H1 (cell line): Measurements from ENCODE around the gene UBE4A. TPM values are rescaled to one million over a fixed set of nuclear protein-coding genes. Genes with fewer than 3 reads are reported as not detected.

Experiments used
- CTCF ChIA-PET: fragments of 300-600 bp; sonication (Branson Sonifier 250); formaldehyde crosslinking; loops from one replicate; lab custom pipeline; 2021; ENCODE audit not compliant: partially characterized antibody; lab: Charles Lee
- POLR2A ChIA-PET: fragments of 300-600 bp; sonication (Branson Sonifier 250); formaldehyde crosslinking; loops from one replicate; lab custom pipeline; 2021; ENCODE audit warnings: inconsistent platforms; ENCODE audit not compliant: partially characterized antibody; lab: Charles Lee
- DNase-seq, 2 experiments: peaks; one replicate each; pipeline versions ENCODE4 v3.0.0 to v3.0.0-alpha.2; 2010 to 2022; ENCODE audit warnings: low spot score in 2 of 2, low read depth in 1 of 2, mixed read lengths in 1 of 2
- FAIRE-seq: peaks from 2 replicates; lab custom pipeline; 2011; peaks lifted over from hg19 to GRCh38; lab: Jason Lieb, UNC
- H2AFZ ChIP-seq: 2 replicates; pipeline ENCODE4 v1.8.1; 2012; ENCODE audit warnings: low read length, inconsistent platforms
- H2AK5ac ChIP-seq: 2 replicates; pipeline ENCODE4 v1.6.1; 2013; ENCODE audit warnings: low read depth, low read length
- H2BK120ac ChIP-seq: replicated peaks from 2 replicates; pipeline ENCODE3; 2013; ENCODE audit warnings: low read depth, low read length, inconsistent platforms
- H2BK12ac ChIP-seq: 2 replicates; pipeline ENCODE4 v1.6.1; 2013; ENCODE audit warnings: low read depth, low read length
- H2BK15ac ChIP-seq: 2 replicates; pipeline ENCODE4 v1.6.1; 2013; ENCODE audit warnings: low read length
- H2BK20ac ChIP-seq: 2 replicates; pipeline ENCODE4 v1.6.1; 2013; ENCODE audit warnings: low read length
- H2BK5ac ChIP-seq: 2 replicates; pipeline ENCODE4 v1.6.1; 2013; ENCODE audit warnings: low read depth, low read length
- H3K14ac ChIP-seq: 2 replicates; pipeline ENCODE4 v1.6.1; 2013; ENCODE audit warnings: inconsistent platforms; ENCODE audit not compliant: insufficient read length
- H3K18ac ChIP-seq: 2 replicates; pipeline ENCODE4 v1.6.1; 2013; ENCODE audit warnings: low read length; ENCODE audit errors: extremely low read depth
- H3K23ac ChIP-seq: 2 replicates; pipeline ENCODE4 v1.6.1; 2013; ENCODE audit warnings: inconsistent platforms; ENCODE audit not compliant: insufficient read length
- H3K23me2 ChIP-seq: 2 replicates; pipeline ENCODE4 v1.6.1; 2013; ENCODE audit warnings: low read depth, low read length
- H3K27ac ChIP-seq: 2 replicates; pipeline ENCODE4 v1.6.1; 2011; ENCODE audit warnings: low read depth, low read length, inconsistent platforms
- H3K27me3 ChIP-seq, 4 experiments: replicated peaks in 1 of 4; 1 replicate in 1 of 4; 2 replicates in 3 of 4; pipeline versions ENCODE4 v1.6.1 to v1.8.1; 2011 to 2013; ENCODE audit warnings: low read length in 3 of 4, mild to moderate bottlenecking in 3 of 4, inconsistent platforms in 2 of 4, mixed read lengths in 2 of 4, moderate library complexity in 1 of 4; ENCODE audit not compliant: control insufficient read depth in 3 of 4, insufficient read depth in 3 of 4; ENCODE audit errors: extremely low read depth in 1 of 4
- H3K36me3 ChIP-seq, 4 experiments: 2 replicates each; pipeline versions ENCODE4 v1.6.1 to v1.8.1; 2011 to 2013; ENCODE audit warnings: mild to moderate bottlenecking in 4 of 4, low read length in 3 of 4, moderate library complexity in 2 of 4, control low read depth in 1 of 4, inconsistent platforms in 1 of 4; ENCODE audit not compliant: insufficient read depth in 4 of 4, control insufficient read depth in 2 of 4
- H3K4ac ChIP-seq: replicated peaks from 2 replicates; pipeline ENCODE3; 2013; ENCODE audit warnings: low read length, low read depth, mixed read lengths, inconsistent platforms; ENCODE audit not compliant: insufficient read length
- H3K4me1 ChIP-seq, 4 experiments: replicated peaks in 1 of 4; 1 replicate in 1 of 4; 2 replicates in 3 of 4; pipeline versions ENCODE4 v1.6.1 to v1.8.1; 2011 to 2013; ENCODE audit warnings: low read length in 3 of 4, inconsistent platforms in 2 of 4, mixed read lengths in 1 of 4; ENCODE audit not compliant: insufficient read depth in 4 of 4, control insufficient read depth in 3 of 4
- H3K4me2 ChIP-seq, 2 experiments: 2 replicates each; pipeline versions ENCODE4 v1.6.1 to v1.8.1; 2011 to 2013; ENCODE audit warnings: low read depth in 2 of 2, low read length in 2 of 2, control low read depth in 1 of 2, inconsistent platforms in 1 of 2, mild to moderate bottlenecking in 1 of 2; ENCODE audit not compliant: insufficient read depth in 1 of 2
- H3K4me3 ChIP-seq, 4 experiments: fragments of 200-600, 300-600 bp in 1 of 4; sonication (generic), shearing (Covaris generic), sonication (Bioruptor Twin) in 1 of 4; 2 replicates each; pipeline versions ENCODE4 v1.5.1 to v1.8.1; 2011 to 2016; ENCODE audit warnings: low read length in 4 of 4, low read depth in 3 of 4, control low read depth in 2 of 4, inconsistent platforms in 2 of 4, mild to moderate bottlenecking in 2 of 4, mixed read lengths in 1 of 4, moderate library complexity in 1 of 4; ENCODE audit not compliant: insufficient read depth in 2 of 4; ENCODE audit errors: extremely low read depth in 1 of 4
- H3K56ac ChIP-seq: replicated peaks from 2 replicates; pipeline ENCODE3; 2013; ENCODE audit warnings: low read depth, mild to moderate bottlenecking, mixed read lengths, low read length, inconsistent platforms; ENCODE audit not compliant: insufficient read length
- H3K79me1 ChIP-seq: 2 replicates; pipeline ENCODE4 v1.6.1; 2013; ENCODE audit warnings: low read depth, low read length, control low read depth
- H3K79me2 ChIP-seq, 2 experiments: 2 replicates each; pipeline versions ENCODE4 v1.6.1 to v1.8.1; 2012 to 2013; ENCODE audit warnings: low read length in 2 of 2, mild to moderate bottlenecking in 2 of 2, inconsistent platforms in 1 of 2; ENCODE audit not compliant: insufficient read depth in 2 of 2, control insufficient read depth in 1 of 2
- H3K9ac ChIP-seq, 4 experiments: replicated peaks in 1 of 4; 1 replicate in 1 of 4; 2 replicates in 3 of 4; pipeline versions ENCODE4 v1.6.1 to v1.8.1; 2011 to 2013; ENCODE audit warnings: low read depth in 3 of 4, low read length in 3 of 4, control low read depth in 2 of 4, mild to moderate bottlenecking in 2 of 4, moderate library complexity in 2 of 4, inconsistent platforms in 1 of 4; ENCODE audit errors: extremely low read depth in 1 of 4
- H3K9me3 ChIP-seq, 2 experiments: 2 replicates each; pipeline versions ENCODE4 v1.6.1 to v1.8.1; 2012 to 2013; ENCODE audit warnings: mild to moderate bottlenecking in 2 of 2, moderate library complexity in 2 of 2, control low read depth in 1 of 2, inconsistent platforms in 1 of 2, low read depth in 1 of 2, low read length in 1 of 2, mixed read lengths in 1 of 2; ENCODE audit not compliant: insufficient read depth in 2 of 2
- H4K20me1 ChIP-seq, 2 experiments: replicated peaks in 1 of 2; 2 replicates each; pipeline versions ENCODE3 to v1.8.1; 2011 to 2013; ENCODE audit warnings: inconsistent platforms in 2 of 2, low read length in 2 of 2, mild to moderate bottlenecking in 1 of 2; ENCODE audit not compliant: insufficient read depth in 2 of 2, control insufficient read depth in 1 of 2
- H4K5ac ChIP-seq: 2 replicates; pipeline ENCODE4 v1.6.1; 2013; ENCODE audit warnings: low read length, low read depth, mixed read lengths, inconsistent platforms; ENCODE audit not compliant: insufficient read length
- H4K8ac ChIP-seq: 2 replicates; pipeline ENCODE4 v1.8.0; 2013; ENCODE audit warnings: mild to moderate bottlenecking, moderate library complexity, low read length, inconsistent platforms; ENCODE audit not compliant: insufficient read depth; ENCODE audit errors: extremely low read depth
- H4K91ac ChIP-seq: replicated peaks from 2 replicates; pipeline ENCODE3; 2013; ENCODE audit warnings: low read length, mixed read lengths, inconsistent platforms; ENCODE audit not compliant: insufficient read length
- ASH2L ChIP-seq: fragments of 200-600, 300-600 bp; sonication (generic); IDR thresholded peaks from one replicate; pipeline ENCODE4 v1.7.1; 2017; ENCODE audit warnings: low read length
- CREB1 ChIP-seq: IDR thresholded peaks from 2 replicates; pipeline ENCODE4 v1.6.1; 2012; ENCODE audit warnings: inconsistent platforms
- NANOG ChIP-seq: IDR thresholded peaks from 2 replicates; pipeline ENCODE4 v1.6.1; 2011; ENCODE audit warnings: low read length, low read depth, mild to moderate bottlenecking, inconsistent platforms; ENCODE audit not compliant: insufficient read depth, poor library complexity, severe bottlenecking
- PHF8 ChIP-seq: fragments of 200-600 bp; sonication (generic); conservative IDR thresholded peaks from 2 replicates; pipeline ENCODE4 v1.7.1; 2012; ENCODE audit warnings: low read depth, mild to moderate bottlenecking, inconsistent platforms, low read length, moderate library complexity
- WGBS, 2 experiments: shearing (Covaris generic) in 1 of 2; methylation state at CpG; one replicate each; pipeline versions ENCODE4 v1.1.6 to v1.1.7; 2013 to 2015; ENCODE audit warnings: low lambda C conversion rate in 2 of 2, mixed read lengths in 2 of 2, inconsistent platforms in 1 of 2, low coverage in 1 of 2, missing lambda C conversion rate in 1 of 2; ENCODE audit not compliant: insufficient replicate concordance in 2 of 2, insufficient coverage in 1 of 2, insufficient read length in 1 of 2; ENCODE audit errors: extremely low coverage in 1 of 2, missing lambda C conversion rate in 1 of 2; 5-methylcytosine and 5-hydroxymethylcytosine counted together
- polyA plus RNA-seq, 7 experiments: library from polyadenylated mRNA; depleted of rRNA in 3 of 7; stranded (reverse) in 5 of 7; unstranded in 2 of 7; fragments of >200 nt in 5 of 7; fragments of 200-250 nt in 2 of 7; gene quantifications; 1 replicate in 5 of 7; 2 replicates in 1 of 7; 4 replicates in 1 of 7; pipeline versions ENCODE4 v1.2.1 to v1.2.3, GENCODE V29; 2011 to 2013; ENCODE audit warnings: missing spikeins in 2 of 7, mixed read lengths in 2 of 7
- total RNA-seq: library from RNA; stranded (reverse); fragmentation: NEBNext Ultra II Directional; extraction: Animal tissue kit (Norgen Biotek cat#: 25700); gene quantifications from 2 replicates; pipeline ENCODE4 v1.2.1, GENCODE V29; 2021

The UBE4A gene
- total and polyA plus RNA-seq, 2 of the 8 experiments (the other 6 are each of a cell fraction or from before 2014, with no cell fraction given), result 11.3 to 34.5 TPM

DNA sequence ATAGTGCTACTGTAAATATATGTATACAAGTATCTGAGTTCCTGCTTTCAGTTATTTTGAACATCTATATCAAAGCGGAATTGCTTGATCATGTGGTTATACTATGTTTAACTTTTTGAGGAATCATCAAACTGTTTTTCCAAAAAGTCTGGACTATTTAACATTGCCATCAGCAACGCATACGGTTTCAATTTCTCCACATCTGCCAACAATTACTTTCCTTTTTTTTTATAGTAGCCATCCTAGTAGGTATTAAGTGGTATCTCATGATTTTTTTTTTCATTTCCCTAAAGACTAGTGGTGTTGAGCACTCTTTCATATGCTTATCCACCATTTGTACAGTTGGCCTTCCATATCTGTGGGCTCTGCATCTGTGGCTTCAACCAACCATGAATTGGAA is 1.3 kb upstream of the UBE4A start:
- Histone ChIP-seq H4K91ac (no peak overlapping the region), H2BK120ac (no peak overlapping the region), H3K14ac (no peak overlapping the region), H4K5ac (no peak overlapping the region), H3K18ac (no peak overlapping the region), H3K27ac (no peak overlapping the region), H3K4me1 (peaks cover 0 to 4% (median 2%) of the 10 kb centered on the region in 4 experiments; a peak in 2 of 7 replicates), H3K23ac (no peak overlapping the region), H4K8ac (no peak overlapping the region)
- CTCF ChIA-PET, result no interaction called here
- TF ChIP-seq ASH2L (no peak), CREB1 (no peak), PHF8 (no peak), NANOG (no peak)
- TF ChIP-seq, all 59 proteins: peak for 0
- Histone ChIP-seq H3K79me2 (peaks cover 0 to 26% of the 10 kb centered on the region in 2 experiments; a peak in 3 of 4 replicates), H3K56ac (no peak overlapping the region), H2AFZ (no peak overlapping the region), H3K4ac (no peak overlapping the region), H2BK20ac (no peak overlapping the region), H2BK15ac (no peak overlapping the region), H3K23me2 (peaks cover 5% of the 10 kb centered on the region), H3K27me3 (no peaks in the 10 kb centered on the region; a peak in 1 of 7 replicates), H2BK12ac (no peak overlapping the region), H3K9ac (no peak overlapping the region), H2AK5ac (no peak overlapping the region), H4K20me1 (no peaks in the 10 kb centered on the region), H2BK5ac (no peak overlapping the region), H3K4me2 (no peak overlapping the region), H3K9me3 (peaks cover 0 to 3% of the 10 kb centered on the region in 2 experiments; a peak in 1 of 4 replicates), H3K79me1 (peaks cover 2% of the 10 kb centered on the region; the same call in 1 of the 2 replicates), H3K36me3 (no peaks in the 10 kb centered on the region), H3K4me3 (no peak overlapping the region)
- FAIRE-seq (no peak), DNase-seq (no peak)
- POLR2A ChIA-PET, result no interaction called here
- 85% methylated on average over 3 of the region's 3 CpGs; no CpG with 5 or more reads in 1 of the 2 experiments for WGBS, 2 experiments
